Measurements from ENCODE around the gene NLGN2.

DNA sequence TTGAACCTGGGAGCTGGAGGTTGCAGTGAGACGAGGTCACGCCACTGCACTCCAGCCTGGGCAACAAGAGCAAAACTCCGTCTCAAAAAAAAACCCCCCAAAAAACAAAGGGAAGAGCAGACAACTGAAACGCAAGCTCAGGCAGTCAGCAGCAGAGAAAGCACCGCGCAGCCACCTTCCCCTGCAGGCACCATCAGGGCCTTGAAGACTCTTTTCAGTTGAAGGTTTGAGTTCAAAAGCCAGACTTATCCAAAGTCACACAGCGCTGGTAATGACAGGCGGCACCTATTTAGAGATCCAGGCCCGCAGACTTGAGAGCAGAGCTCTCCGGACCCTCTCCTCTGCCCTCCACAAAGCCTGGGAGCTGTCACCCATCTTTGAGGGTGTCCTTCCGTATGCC, 60.6 kb downstream of the NLGN2 start:
- TF ChIP-seq EGR1 (IDR thresholded peaks at IDR 0.05; ENCODE audit: low read depth in 2 of 2) (no peak), RAD21 (IDR thresholded peaks at IDR 0.05) (no peak)
